GM19372 (cell line): ENCODE measurements around the gene AKIP1.
"Not testable (repeated sequence)": the region's sequence is repeated elsewhere in the genome, so short reads cannot be mapped to it uniquely, and the experiment has no call there.

ENCODE experiments used
- ATAC-seq: cut with Tn5 transposase; IDR thresholded peaks from one replicate; pipeline ENCODE4 v1.9.1; 2021; ENCODE audit warnings: mild to moderate bottlenecking, low read depth, moderate library complexity; ENCODE audit not compliant: unreplicated experiment

The AKIP1 gene

GRCh38 chr11:8911029-8911823 is at the start of gene AKIP1:
AKIP1 (plus strand) TSS chr11:8911189; CDS start chr11:8911450, 261 bp downstream.
- ATAC-seq = peak; percentile 61

GRCh38 chr11:8863838-8864237 is 47.2 kb upstream of the AKIP1 start:
- no peak for ATAC-seq

- ATAC-seq = no peak
These were observed 45.7 kb upstream of the AKIP1 start for GRCh38 chr11:8865304-8865703.

GRCh38 chr11:8867035-8867434 is 44.0 kb upstream of the AKIP1 start:
- no peak for ATAC-seq

- no peak for ATAC-seq
These were observed 42.9 kb upstream of the AKIP1 start for GRCh38 chr11:8867931-8868631.

- no peak for ATAC-seq
These were observed 40.4 kb upstream of the AKIP1 start for GRCh38 chr11:8870411-8871170.

- ATAC-seq = no peak
These were observed 39.7 kb upstream of the AKIP1 start for GRCh38 chr11:8871171-8871775.

- ATAC-seq = no peak
These were observed 39.0 kb upstream of the AKIP1 start for GRCh38 chr11:8871962-8872361.

GRCh38 chr11:8873741-8874405 is 37.1 kb upstream of the AKIP1 start:
- ATAC-seq = no peak

- ATAC-seq = no peak
These were observed 32.2 kb upstream of the AKIP1 start for GRCh38 chr11:8878771-8879170.

GRCh38 chr11:8881585-8881984 is 29.4 kb upstream of the AKIP1 start:
- not testable (repeated sequence) for ATAC-seq

GRCh38 chr11:8886322-8886721 is 24.7 kb upstream of the AKIP1 start:
- ATAC-seq = no peak

GRCh38 chr11:8891185-8891584 is 19.8 kb upstream of the AKIP1 start:
- ATAC-seq = not testable (repeated sequence)

GRCh38 chr11:8899119-8899753 is 11.8 kb upstream of the AKIP1 start:
- no peak for ATAC-seq

GRCh38 chr11:8905528-8906165 is 5.3 kb upstream of the AKIP1 start:
- no peak for ATAC-seq

GRCh38 chr11:8907116-8907515 is 3.9 kb upstream of the AKIP1 start:
- ATAC-seq = no peak

- ATAC-seq = no peak
These were observed 2.9 kb upstream of the AKIP1 start for GRCh38 chr11:8908099-8908498.

GRCh38 chr11:8910649-8911026 is 351 bp upstream of the AKIP1 start:
- ATAC-seq = peak; percentile 4

GRCh38 chr11:8913961-8914660 is 3.1 kb downstream of the AKIP1 start:
- ATAC-seq = no peak
